ENCODE measurements around the gene ANK3. TPM values are rescaled to one million over a fixed set of nuclear protein-coding genes. Genes with fewer than 3 reads are reported as not detected.
A peak's percentile ranks its signal among the peaks of the same experiment; 100 is the strongest.

Gene ANK3
- total RNA-seq, 1 experiment from 2014 or later: 15.3 TPM

DNA sequence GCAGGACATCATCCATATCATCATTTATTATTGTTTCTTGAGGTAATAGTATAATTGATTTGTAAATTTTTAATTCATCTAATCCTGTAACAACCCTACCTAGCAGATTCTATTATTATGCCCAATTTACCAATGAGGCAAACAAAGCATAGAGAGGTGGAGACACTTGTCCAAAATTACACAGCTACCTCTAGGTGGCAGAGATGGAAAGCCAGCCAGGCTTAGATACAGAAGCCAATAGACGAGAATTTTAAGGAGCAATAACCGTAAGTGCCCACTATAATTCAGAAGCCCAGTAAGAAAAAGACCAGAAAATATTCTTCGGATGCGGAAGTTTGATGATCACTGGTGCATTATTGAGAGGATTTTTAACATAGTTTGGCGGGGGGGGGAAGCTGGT is 54.0 kb downstream of the ANK3 start:
- Histone ChIP-seq H3K36me3 (ENCODE audit: control insufficient read depth in 1 of 2, insufficient read depth in 2 of 2, low read length in 2 of 2) (no peaks in the 10 kb centered on the region), H3K9ac (ENCODE audit: low read length) (no peak overlapping the region), H3K4me1 (ENCODE audit: control insufficient read depth in 1 of 2, insufficient read depth in 2 of 2, low read length in 2 of 2) (no peaks in the 10 kb centered on the region), H3K27ac (ENCODE audit: low read depth, low read length) (no peak overlapping the region), H3K79me2 (ENCODE audit: insufficient read depth, low read length) (no peaks in the 10 kb centered on the region), H3K4me3 (replicated peaks in 1 of 2; ENCODE audit: low read depth in 1 of 2, low read length in 2 of 2) (no peak overlapping the region), H3K9me3 (ENCODE audit: control insufficient read depth in 1 of 2, insufficient read depth in 1 of 2, low read depth in 1 of 2, low read length in 2 of 2) (no peaks in the 10 kb centered on the region), H4K20me1 (ENCODE audit: insufficient read depth) (no peaks in the 10 kb centered on the region), H3K27me3 (ENCODE audit: insufficient read depth, low read length) (no peaks in the 10 kb centered on the region), H3K4me2 (ENCODE audit: low read length) (no peak overlapping the region), H3K9me2 (ENCODE audit: insufficient read depth) (no peaks in the 10 kb centered on the region), H2AFZ (ENCODE audit: low read depth, low read length, poor library complexity, severe bottlenecking) (no peak overlapping the region)
- DNase-seq (ENCODE audit: low read depth, low spot score) (no peak), ATAC-seq (peak; percentile 82)
- RAD21 ChIA-PET (ENCODE audit: low non-redundant PET in 1 of 2, low total read pairs in 2 of 2, uncharacterized antibody in 2 of 2, unreplicated experiment in 2 of 2): no interaction called here
- TF ChIP-seq REST (IDR thresholded peaks at IDR 0.05; ENCODE audit: low read depth) (no peak), POLR2A (IDR thresholded peaks at IDR 0.05; ENCODE audit: borderline replicate concordance, extremely low read depth, insufficient read depth, insufficient read length) (no peak), RAD21 (IDR thresholded peaks at IDR 0.05; ENCODE audit: low read depth) (peak; percentile 59), CTCF (IDR thresholded peaks at IDR 0.05 in 2 of 3, conservative IDR thresholded peaks at IDR 0.05 in 1 of 3; ENCODE audit: borderline replicate concordance in 1 of 3, insufficient read depth in 1 of 3, low read depth in 2 of 3, low read length in 2 of 3) (peak; percentile 39 to 45 (median 39); a peak in 5 of 6 replicates)
- TF ChIP-seq, protein P1, sequence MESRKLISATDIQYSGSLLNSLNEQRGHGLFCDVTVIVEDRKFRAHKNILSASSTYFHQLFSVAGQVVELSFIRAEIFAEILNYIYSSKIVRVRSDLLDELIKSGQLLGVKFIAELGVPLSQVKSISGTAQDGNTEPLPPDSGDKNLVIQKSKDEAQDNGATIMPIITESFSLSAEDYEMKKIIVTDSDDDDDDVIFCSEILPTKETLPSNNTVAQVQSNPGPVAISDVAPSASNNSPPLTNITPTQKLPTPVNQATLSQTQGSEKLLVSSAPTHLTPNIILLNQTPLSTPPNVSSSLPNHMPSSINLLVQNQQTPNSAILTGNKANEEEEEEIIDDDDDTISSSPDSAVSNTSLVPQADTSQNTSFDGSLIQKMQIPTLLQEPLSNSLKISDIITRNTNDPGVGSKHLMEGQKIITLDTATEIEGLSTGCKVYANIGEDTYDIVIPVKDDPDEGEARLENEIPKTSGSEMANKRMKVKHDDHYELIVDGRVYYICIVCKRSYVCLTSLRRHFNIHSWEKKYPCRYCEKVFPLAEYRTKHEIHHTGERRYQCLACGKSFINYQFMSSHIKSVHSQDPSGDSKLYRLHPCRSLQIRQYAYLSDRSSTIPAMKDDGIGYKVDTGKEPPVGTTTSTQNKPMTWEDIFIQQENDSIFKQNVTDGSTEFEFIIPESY (IDR thresholded peaks at IDR 0.05; ENCODE audit: extremely low read depth, insufficient replicate concordance, low read length): no peak
- CTCF ChIA-PET: interaction anchor here (0.8 to 1.2 kb wide), 4 partner anchors 14 to 98 kb away, joined by 3 to 5 read pairs (median 4); no protein-coding TSS in a partner anchor
- BruUV-seq (replicated peaks): no TSS peak
- intact Hi-C loops (cut with micrococcal nuclease): loop anchor here (5.0 kb wide), 1 partner anchor 97 kb away; no protein-coding TSS in a partner anchor
- POLR2A ChIA-PET: no interaction called here
